ENCODE measurements around the gene EPB41L1.

EPB41L1 gene

DNA sequence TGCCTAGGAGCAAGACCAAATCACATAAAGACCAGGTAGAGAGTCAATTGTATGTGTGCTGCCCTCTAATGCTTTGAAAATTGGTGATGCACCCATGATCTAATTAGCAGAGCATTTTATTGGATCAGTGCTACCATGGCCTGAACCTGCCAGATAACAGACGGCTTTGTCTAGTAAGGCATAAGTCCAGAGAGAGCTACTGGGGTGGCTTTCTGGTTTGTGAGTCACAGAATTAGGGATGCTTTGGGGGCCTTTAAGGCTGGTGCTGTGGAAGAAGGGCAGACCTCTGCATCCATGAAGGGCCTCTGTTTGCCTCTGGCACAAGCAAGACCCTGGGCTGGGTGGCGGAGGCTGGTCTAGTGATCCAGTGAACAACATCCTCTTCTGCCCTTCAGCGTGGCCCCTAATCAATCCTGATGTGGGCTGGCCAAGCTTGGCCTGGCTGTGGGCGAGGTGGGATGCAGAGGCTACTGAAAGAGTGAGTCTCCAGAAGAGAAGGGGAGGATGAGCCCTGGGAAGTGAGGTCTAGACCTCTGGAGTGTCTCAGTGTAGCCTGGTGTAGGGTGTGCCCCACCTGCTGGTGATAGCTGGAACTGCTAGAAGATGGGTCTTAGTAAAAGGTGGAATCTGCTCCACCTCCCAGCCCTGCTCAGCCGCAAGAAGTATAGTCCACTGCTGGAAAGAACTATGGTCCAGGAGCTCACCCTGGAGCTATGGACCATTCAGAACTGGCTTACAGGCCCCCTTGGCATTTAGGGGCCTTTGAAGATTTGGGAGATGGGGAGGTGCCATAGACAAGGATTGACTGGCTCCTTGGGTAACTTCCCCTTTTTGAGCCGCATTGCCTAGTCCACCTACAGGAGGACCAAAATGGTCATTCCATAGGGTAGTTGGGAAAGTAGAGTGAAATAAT, 45.1 kb downstream of the EPB41L1 start:
- DNase-seq: no peak

DNA sequence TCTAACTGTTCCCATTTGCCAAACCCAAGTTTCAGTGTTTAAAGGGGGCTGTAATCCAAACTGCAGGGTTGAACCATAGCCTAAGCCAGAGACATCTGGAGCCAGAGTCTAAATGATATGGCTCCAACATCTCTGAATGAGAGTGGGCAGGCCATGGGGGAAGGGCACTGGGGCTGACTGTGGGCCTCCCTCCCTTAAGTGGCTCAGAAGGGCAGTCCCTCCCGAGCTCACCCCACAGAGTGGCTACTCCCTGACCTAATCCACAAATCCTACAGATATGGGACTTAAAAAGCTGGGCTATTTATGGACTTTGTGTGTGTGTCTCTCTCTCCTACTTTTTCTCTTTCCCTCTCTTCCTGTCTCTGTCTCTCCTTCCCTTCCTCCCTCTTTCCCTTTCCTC, 45.9 kb downstream of the EPB41L1 start:
- no peak for DNase-seq

- no peak for DNase-seq
Measured at GRCh38 chr20:36201198-36201597, 46.7 kb downstream of the EPB41L1 start.

GRCh38 chr20:36202891-36203338, 48.4 kb downstream of the EPB41L1 start:
- DNase-seq: no peak

- no peak for DNase-seq
Measured at GRCh38 chr20:36203861-36204260, 49.3 kb downstream of the EPB41L1 start.

GRCh38 chr20:36205026-36205425, 50.5 kb downstream of the EPB41L1 start:
- no peak for DNase-seq

DNA sequence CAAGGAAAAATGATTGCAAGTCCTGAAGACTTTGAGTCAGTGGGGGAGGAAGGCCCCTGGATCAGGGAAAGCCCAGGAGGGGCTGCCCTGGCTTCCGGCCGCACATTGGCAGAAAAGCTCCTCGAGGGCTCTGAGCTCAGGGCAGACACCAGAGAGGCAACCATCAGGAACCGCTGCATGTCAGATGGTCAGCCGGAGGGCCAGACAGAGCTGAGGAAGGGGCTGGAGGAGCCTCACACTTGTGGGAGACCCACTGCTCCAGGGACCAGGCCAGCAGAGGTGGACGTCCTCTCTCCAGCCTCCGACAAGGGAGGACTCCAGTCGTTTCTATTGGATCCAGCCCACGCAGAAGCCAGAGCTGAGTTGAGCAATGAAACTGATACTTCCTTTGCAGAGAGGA, 51.5 kb downstream of the EPB41L1 start:
- no peak for DNase-seq

GRCh38 chr20:36206641-36207040, 52.1 kb downstream of the EPB41L1 start:
- DNase-seq: no peak

DNA sequence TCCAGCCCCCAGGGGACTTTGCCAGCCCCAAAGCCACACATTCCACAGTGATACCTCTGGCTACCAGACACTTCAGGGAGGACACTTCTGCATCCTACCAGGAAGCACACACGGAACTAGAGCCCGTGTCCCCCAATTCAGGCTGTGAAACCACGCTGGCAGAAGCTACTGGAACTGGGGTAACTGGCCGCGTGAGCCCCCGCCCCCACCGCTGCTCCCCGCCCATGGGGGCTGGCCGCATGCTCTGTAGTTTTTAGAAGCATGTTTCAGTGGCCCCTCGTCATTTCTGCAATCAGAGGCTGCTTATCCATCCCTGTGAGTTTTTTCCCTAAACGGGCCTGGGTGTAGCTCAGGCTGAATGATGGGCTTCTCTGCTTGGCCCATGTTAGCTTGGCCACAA, 53.1 kb downstream of the EPB41L1 start:
- DNase-seq: no peak

GRCh38 chr20:36208257-36208656, 53.7 kb downstream of the EPB41L1 start:
- DNase-seq: no peak

DNA sequence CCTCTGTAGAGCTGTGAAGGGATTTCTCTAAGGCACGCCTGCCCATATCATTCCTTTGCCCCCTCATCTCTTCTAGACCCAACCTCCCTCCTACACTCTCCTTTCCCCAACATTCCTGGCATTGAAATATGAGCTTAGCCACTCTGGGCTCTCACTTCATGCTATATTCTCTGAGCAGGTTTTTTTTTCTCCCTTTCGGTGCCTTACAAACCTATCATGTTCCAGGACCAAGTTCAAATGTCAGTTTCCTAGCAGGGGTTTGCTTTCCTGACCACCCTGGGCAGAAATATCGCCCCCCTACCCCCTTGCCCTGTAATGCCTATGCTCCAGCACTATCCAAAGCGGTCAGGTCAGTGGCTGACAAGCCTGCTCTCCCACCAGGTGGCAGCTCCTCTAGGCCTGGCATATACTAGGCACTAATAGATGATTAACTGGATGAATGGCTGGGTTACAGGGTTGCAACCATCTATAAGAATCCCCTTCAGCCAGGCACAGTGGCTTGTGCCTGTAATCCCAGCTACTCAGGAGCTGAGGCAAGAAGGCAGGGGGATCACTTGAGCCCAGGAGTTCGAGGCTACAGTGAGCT, 56.0 kb downstream of the EPB41L1 start:
- DNase-seq: no peak

DNA sequence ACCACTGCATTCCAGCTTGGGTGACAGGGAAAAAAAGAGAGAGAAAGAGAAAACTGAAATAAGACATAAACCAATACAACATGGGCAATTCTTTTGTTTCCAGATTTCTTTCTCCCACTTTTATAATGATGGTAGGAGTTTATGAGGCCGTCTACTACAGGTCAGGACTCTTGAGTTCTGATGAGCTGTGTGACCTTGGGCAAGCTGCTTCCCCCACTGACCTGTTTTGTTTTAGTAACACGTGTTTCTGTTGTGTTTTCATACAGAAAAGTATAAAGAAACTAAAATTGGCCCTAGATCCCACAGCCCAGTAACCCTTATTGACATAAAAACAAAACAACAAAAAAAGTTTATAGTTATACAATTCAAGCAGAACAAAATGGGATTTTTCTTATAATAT, 58.8 kb downstream of the EPB41L1 start:
- no peak for DNase-seq

DNA sequence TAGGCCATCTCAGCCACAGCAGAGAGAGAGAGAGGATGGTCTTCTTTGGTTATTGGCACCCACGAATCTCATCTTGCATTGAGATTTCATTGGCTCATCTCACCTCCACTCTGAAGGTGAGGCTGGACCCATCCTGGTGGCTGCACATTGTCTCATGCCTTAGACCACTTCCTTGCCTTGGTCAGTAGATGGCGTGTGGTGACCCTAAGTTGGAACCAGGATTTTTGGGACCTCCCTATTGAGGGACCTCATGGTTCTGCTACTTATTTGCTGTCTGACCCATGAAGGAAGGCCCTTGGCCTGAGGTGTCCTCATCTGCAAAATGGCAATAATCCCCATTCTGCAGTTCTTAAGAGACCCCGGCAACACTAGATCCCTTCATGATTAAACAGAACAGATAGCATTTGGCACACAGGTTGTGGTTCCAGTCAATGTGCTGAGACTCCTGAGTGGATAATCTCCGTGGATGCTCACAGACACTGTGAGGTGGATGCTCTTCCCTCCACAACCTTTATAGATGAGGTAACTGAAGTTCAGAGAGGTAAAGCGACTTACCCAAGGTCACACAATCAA, 60.2 kb downstream of the EPB41L1 start:
- no peak for DNase-seq

GRCh38 chr20:36215778-36216177, 61.2 kb downstream of the EPB41L1 start:
- no peak for DNase-seq

DNA sequence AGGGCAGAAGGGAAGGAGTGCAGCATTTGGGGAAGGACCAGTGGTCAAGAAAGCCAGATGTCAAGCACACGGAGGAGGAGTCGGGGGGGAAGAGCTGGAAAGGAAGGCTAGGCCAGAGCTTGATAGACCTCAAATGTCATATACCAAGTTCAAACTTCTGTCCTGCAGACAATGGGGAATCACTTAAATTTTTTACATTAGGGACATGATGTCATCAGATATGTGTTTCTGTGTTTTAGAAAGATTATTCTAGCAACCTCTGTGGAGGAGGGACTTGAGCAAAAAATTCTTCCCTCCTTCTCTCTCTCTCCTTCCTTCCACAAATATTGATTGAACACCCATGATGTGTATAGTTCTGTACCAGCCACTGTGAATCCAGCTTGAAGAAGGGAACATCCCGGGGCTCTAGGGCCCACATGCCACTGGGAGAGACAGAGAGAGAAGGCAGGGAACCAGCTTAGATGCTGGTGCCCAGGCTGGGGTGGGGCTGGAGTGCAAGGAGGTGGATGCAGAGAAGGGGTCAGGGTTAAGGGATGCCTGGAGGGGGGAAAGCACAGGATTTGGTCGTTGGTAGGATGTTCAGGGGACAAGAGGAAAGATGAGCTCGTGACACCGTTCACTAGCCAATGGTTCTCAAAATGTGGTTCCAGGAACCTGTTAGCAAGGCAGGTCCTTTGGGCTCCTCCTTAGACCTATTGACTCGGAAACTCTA, 61.9 kb downstream of the EPB41L1 start:
- DNase-seq: no peak

DNA sequence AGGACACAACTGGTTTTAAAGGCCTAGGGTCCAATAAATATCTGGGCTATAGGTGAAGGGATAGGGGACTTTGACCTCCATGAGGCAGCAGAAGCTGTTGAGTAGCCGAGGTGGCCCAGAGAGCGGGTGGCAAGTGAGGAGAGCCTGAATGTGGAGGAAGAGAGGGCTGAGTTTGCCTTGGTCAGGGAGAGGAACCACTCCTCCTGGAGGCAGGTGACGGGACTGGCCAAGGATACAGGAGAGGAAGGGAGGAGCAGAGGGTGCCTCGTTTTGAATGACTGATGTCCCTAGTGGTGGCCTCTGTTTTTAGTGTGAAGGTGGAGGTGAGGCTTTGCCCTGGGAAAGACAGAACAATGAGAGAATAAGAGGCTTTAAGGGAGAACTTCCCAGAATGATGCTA, 62.7 kb downstream of the EPB41L1 start:
- DNase-seq: no peak

- DNase-seq: no peak
Measured at GRCh38 chr20:36218380-36219064, 64.0 kb downstream of the EPB41L1 start.

DNA sequence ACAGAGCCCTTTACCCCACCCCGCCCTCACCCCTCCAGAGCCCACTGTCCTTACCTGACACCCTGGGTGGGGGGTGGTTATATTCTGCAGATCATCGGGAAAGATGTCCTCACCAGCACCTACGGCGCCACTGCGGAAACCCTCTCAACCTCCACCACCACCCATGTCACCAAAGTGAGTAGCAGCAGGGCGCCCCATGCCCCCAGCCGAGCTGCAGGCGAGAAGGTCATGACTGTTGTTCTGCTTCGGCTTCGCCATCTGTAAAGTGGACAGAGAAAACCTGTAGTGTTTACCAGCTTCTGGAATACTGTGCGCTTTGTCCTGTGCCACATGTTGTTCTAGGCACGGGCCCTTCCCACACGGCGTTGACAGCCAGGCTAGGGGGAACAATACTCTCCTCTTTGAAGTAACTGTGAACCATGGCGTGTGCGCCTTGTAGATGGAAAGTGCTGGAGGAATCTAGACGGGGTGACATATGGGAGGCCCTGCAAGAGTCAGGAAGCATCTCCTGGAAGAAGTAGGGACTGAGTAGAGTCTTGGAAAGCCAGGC, 65.2 kb downstream of the EPB41L1 start:
- DNase-seq: no peak

DNA sequence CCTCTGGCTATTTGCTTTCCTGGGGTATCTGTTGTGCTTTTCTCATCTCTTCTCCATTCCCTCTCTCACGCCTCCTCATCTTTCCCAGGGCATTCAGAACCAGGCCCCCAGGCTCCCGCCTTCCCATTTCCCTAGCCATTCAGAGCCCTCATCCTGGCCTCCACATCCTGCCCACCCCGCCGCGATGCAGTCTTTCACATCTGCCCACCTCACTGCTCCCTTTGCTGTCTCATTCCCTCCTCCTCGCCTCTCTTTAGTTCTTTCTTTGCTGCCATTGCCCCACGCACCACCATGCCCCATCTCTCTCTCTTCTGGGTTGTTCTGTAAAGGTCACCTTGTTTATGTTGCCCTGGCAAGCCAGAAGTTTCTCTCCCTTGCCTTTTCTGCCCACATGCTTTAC, 71.1 kb downstream of the EPB41L1 start:
- DNase-seq: no peak

GRCh38 chr20:36228770-36229169, 74.2 kb downstream of the EPB41L1 start:
- DNase-seq: no peak

GRCh38 chr20:36230019-36230418, 75.5 kb downstream of the EPB41L1 start:
- no peak for DNase-seq

GRCh38 chr20:36231331-36231730, 76.8 kb downstream of the EPB41L1 start:
- DNase-seq: no peak

Data from NCI-H187 treated with DMSO at 0.1 percent for 48 hours (cell line).